HG03521 (cell line): Measurements from ENCODE around the gene MMP28.
A peak's percentile ranks its signal among the peaks of the same experiment; 100 is the strongest.
"Not testable (repeated sequence)": the region's sequence is repeated elsewhere in the genome, so short reads cannot be mapped to it uniquely, and the experiment has no call there.

ENCODE experiments used
- ATAC-seq: cut with Tn5 transposase; IDR thresholded peaks from one replicate; pipeline ENCODE4 v1.9.1; 2021; ENCODE audit warnings: mild to moderate bottlenecking, moderate library complexity; ENCODE audit not compliant: unreplicated experiment

Gene MMP28

GRCh38 chr17:35766903-35767510 is 28.4 kb downstream of the MMP28 start:
- ATAC-seq: no peak

- no peak for ATAC-seq
Observed at GRCh38 chr17:35766489-35766877, 29.0 kb downstream of the MMP28 start.

DNA sequence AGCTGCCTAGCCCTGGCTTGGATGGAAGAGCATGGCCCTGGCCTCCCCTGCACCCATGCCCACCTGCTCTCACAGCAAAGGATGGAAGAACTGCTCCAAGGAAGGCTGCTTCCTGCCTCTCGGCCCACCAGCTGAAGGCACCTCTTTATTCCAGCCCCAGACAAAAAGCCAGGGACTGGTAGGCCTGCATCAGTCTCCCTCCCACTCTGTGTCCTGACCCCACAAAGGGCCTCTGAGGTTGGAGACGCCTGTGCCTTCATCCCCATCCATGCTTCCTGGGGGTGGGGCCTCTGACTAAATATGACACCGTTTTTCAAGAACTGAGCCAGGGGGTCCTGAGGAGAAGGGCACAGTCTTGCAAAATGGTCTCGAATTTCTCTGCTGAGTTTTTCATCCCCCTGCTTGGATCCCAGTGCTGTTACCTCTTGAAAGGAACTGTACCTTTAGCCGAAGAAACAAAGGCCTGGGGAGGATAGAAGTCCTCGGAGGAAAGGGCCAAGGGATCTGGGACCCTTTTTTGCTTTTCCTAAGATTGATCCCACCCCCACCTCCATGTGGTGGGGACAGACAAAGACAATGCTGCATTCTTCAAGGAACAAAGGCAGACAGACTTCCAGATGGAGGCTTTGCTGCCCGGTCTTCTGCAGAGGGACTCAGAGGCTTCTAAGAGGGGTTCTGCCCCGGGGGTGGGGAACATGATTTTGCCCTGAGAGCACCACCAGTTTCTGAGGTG is 29.5 kb downstream of the MMP28 start:
- ATAC-seq: no peak

DNA sequence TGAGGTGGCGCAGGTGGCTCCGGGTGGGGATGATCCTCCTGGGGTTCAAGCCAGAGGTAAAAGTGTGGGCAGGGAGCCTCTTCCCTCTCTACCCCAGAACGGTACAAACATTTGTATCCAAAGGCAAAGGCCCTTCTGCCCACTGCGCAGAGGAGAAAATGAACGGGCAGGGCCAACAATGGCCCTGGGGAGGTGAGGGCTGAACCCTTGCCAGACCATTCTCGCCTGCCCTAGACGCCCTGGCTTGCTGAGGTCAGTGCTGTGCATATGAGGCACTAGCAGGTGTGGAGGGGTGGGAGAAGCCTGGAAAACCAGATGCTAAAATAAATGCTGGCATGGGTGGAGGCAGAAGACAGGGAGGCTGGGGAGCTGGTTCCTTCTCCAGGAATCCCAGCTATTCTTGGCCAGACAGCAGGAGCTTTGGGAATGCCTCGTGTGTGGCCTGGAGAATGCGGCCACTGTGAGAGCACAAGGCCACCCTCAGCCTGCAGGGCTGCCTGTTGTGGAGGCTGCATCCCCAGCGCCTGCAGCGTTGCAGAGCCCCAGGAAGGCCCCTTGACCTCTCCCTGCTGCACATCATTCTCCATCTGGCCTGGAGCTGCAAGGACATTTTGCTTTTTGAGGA is 30.2 kb downstream of the MMP28 start:
- no peak for ATAC-seq

DNA sequence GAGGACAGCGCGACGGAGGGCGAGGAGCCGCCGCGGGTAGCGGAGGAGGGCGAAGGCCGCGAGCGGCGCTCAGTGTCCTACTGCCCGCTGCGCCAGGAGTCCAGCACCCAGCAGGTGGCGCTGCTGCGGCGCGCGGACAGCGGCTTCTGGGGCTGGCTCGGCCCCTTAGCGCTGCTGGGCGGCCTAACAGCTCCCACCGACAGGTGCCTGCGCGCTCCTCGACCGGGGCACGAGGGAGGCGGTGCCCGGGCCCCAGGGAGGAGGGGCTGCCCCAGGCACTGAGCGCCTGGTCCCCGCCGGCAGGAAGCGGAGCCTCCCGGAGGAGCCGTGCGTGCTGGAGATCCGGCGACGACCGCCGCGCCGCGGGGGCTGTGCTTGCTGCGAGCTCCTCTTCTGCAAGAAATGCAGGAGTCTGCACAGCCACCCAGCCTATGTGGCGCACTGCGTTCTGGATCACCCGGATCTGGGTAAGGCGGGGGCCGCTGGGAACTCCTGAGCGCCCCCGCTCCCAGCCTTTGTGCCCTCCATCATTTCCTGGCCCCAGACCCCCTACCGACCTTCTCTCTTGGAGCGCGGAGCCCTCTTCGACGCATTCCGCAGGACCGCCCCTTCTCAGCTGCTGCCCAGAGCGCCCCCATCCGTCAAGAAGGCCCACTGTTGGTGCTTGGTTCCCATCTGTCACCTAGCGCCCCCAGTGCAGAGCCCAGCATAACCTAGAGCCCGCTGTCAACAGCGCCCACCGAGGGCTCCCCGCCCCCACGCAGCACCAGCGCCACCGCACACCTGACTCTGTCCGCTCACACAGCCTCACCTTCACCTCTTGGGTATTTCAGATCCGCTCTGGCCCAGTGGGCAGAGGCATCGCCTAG is 31.1 kb downstream of the MMP28 start:
- peak; percentile 82 for ATAC-seq

GRCh38 chr17:35763767-35764122 is 31.7 kb downstream of the MMP28 start:
- ATAC-seq: no peak

GRCh38 chr17:35761601-35762000 is 33.8 kb downstream of the MMP28 start:
- no peak for ATAC-seq

GRCh38 chr17:35760587-35760986 is 34.9 kb downstream of the MMP28 start, which contains the start of gene C17orf50:
TSS of gene C17orf50 (plus strand) at chr17:35760887. CDS start at chr17:35760942, 55 bp downstream.
- ATAC-seq: no peak

DNA sequence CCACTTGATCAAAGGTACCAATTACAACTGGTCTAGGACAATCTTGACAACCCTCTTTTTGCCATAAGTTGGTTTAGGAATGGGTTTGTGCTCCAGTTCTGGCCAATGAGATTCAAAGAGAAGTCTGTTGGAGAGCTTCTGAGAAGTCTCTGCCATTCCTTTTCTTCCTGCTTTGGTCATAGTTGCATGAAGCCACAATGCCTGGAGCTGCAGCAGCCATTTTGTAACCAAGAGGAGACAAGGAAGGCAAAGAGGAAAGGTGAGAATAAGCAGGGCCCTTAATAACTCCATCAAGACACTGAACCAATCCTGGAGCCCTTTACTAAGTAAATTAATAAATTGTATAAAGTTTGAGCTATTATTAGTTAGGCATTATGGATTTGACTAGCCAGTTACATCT is 38.2 kb downstream of the MMP28 start:
- no peak for ATAC-seq

DNA sequence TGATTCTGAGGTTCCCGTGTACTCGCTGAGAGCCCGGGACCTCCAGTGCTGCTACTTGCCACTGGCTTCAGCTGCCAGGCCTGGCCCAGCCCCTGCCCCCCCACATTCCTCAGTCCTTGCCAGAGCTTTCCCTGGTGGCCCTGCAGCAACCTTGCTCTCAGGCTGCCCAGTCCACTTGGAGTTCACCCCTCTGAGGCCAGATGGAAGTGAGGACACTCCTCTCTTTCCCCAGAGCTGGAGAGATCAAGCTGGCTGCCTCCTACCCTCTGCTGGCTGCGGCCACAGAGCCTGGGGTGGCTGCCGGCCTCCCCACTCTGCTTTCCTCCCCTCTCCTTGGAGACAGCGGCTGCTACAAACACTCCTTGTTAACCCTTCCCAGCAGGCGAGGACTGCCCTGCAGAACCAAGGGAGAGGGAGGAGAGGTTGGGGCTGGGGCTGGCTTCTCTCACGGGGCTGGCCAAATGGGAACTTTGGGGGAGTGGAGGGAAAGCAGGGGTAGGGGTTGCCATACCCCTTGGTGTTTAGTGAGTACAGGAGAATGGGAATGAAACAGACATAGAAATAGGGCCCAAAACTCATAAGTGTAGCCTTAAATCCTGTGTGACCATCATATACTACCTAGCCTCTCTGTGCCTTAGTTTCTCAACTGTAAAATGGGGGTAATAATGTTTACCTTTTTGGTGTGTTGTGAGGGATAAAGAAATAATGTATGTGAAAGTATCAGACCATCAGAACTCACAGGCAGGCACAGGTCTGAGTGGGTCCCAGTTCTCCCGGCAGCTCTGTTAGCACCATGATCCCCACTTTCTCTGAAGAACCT is 42.3 kb downstream of the MMP28 start, which contains the start of gene GAS2L2:
Gene GAS2L2 (minus strand): TSS at position 295 of the 820 bp plus-strand sequence. CDS start 389 bp downstream, outside the sequence.
- ATAC-seq: no peak

DNA sequence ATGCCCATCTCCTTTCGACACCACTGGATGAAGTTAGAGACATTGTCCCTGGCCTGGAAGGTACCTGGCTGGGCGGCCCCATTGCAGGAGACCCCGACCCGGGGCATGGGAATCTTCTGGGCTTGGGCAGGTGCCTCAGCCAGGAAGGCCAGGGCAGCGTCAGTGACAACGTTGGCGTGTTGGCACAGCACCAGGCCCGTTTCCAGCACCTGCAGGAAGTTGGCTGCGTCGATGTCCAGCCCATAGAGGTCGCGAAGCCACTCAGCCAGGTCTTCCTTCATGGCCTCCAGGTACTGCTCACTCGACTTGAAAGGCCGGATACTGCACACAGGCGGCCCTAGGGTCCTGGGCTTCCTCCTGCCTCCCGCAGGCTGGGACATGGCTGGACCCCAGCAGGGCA is 43.0 kb downstream of the MMP28 start:
- ATAC-seq: no peak

GRCh38 chr17:35751541-35751940 is 43.9 kb downstream of the MMP28 start:
- not testable (repeated sequence) for ATAC-seq

DNA sequence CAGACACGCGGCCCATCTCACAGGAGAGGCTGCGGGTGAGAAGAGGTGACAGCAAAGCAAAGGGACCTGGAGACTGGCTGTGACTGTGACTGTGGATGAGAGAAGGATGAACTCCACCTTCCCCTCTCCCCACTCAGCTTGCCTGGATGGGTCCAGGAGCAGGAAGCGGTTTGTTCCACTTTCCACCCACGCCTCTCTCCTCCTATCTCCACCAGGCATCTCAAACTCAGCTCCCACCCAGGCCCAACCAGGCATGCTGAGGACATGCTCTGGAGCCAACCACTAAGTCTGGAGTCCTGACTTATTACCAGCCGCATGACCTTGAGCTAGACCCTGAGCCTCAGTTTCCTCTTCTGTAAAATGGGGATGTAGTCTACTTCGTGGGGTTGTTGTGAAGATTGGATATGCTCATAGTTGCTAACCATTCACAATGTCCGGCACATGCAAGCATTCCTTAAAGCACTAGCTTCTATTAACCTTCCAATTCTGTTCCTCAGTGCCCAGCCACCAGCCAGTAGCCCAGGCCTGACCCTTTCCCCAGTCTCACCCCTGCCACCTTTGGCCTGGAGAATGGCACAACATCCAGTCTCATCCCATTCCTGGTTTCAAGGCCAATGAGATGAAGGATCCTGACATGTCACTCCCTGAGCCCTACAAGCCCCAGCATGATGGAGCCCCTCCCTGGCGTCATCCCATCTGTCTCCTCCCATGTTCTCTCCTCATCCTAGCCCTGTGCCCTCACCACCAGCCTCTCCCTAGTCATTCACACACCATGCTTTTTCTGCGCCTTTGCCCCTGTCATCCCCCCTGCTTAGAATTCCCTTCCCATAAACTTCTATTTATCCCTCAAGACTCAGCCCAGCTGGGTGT is 44.7 kb downstream of the MMP28 start:
- ATAC-seq: no peak

DNA sequence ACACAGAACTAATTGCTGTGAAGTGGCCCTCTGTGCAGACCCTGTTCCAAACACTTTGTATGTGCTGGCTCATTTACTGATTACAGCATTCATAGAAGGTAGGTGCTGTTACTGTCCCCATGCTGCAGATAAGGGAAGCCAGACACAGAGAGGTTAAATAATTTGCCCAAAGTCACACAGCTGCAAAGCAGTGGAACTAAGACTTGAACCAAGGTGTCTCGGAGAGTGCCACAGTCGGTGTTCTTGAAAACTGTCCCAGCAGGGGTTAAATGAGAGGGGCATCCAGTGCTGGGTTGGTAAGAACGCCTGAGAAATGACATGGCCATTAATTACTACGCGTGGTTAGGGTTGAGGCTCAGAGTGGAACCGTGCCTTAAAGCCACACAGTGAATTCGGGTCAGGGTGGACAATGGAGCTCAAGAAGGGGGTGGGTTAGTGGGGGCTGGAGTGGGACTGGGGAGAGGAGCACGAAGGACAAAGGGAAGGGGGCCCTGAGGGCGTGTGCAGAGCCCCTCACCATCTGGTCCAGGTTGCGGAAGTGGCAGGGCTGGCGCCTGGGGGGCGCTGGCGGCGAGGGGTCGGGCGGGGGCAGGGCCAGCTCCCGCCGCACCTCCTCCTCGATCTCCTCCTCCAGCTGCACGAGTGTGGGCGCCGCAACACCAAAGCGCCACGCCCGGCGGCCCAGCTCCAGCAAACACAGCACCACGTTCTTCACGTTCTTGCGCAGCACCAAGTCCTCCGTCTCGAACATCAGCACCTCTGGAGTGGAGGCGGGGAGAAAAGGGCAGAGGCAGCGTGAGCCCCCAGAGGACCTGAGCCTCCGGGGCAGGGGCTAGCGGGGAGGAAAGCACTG is 45.7 kb downstream of the MMP28 start:
- ATAC-seq: no peak

- ATAC-seq: no peak
Observed at GRCh38 chr17:35748979-35749378, 46.5 kb downstream of the MMP28 start.

DNA sequence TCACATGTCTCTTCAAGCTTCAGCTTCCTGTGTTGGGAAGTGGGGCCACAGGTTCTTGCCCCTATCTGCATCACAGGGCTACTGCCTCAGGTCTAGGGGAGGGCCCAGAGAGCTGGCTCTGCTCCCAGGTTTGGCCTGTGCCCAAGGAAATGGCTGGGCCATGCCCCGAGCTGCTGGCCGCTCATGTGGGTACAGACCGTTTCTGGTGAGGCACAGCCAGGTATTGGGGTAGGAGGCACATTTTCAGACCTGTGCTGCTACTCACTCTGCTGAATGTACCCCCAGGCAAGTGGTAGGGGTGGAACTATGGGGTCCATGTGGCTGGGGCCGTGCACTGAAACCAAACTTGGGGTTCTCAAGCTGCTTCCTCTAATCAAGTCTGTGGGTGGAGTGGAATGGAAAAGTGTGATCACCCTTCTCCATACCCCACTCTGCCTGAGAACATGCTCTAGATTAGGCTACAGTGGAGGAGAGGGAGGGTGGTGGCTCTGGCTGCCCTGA is 47.0 kb downstream of the MMP28 start:
- no peak for ATAC-seq

GRCh38 chr17:35747540-35748017 is 47.9 kb downstream of the MMP28 start:
- no peak for ATAC-seq

DNA sequence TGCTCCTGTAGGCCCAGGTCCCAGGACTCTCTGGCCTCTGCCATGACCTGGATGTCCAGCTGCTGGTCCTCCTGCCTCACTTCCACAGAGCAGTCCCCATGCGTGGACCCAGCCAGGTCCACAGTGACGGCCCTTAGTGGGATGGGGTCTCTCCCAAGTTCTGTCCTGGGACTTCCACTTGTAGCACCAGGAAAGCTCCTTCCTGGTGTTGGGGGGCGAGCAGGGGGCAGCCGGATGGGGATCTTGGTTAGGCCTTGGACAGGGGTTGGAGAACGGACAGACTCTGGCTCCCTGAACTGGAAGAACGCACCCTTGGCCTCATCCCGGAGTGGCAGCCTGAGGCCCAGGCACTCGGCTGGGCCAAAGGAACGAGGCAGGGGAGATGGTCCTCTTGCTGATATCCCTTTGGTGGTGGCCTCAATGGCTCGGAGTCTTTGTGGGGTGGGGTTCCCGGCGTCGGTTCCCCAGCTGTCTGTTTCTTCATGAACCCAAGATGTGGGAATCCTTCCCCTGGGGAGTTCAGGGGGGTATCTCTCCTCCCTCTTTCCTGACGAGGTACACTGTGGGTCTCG is 49.6 kb downstream of the MMP28 start:
- no peak for ATAC-seq
